ENCODE results near the gene CTDNEP1. TPM values are rescaled to one million over a fixed set of nuclear protein-coding genes. Genes with fewer than 3 reads are reported as not detected.

The CTDNEP1 gene
- total and polyA plus RNA-seq, 7 donors, result 43.9 to 110 (median 76.4) TPM

DNA sequence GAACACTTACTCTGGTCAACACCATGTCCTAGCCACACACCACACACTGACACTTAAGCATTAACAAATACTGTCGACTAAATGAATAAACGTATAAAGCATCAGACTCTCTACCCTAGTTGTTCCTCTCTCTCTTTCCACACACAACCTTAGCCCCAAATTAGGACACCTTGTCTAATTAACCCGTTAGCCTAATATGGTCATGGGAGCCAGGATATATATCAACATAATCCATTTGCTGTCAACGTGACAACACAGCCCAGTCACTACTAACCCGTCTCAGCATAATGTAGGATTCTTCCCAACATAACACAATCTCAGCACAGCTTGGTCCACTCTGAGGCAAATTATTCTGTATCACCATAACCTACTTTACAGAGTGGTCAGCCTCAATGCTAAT lies 19.4 kb downstream of the CTDNEP1 start:
- WGBS, 2 donors, result 87 to 88% methylated on average over 5 of the region's 5 CpGs
- intact Hi-C loops (cut with DNase I), result no loop called here
- Histone ChIP-seq H3K4me3 (no peak overlapping the region), H3K36me3 (peaks cover 14 to 59% (median 41%) of the 10 kb centered on the region in 4 donors), H3K27me3 (no peaks in the 10 kb centered on the region), H3K4me1 (peaks cover 0 to 43% (median 40%) of the 10 kb centered on the region in 4 donors), H3K27ac (no peak overlapping the region), H3K9me3 (no peaks in the 10 kb centered on the region)
- no peak for DNase-seq
- TF ChIP-seq EP300 (IDR thresholded peaks at IDR 0.05) (no peak), POLR2AphosphoS5 (IDR thresholded peaks at IDR 0.05) (no peak), POLR2A (IDR thresholded peaks at IDR 0.05) (no peak)
- TF ChIP-seq, protein P1, sequence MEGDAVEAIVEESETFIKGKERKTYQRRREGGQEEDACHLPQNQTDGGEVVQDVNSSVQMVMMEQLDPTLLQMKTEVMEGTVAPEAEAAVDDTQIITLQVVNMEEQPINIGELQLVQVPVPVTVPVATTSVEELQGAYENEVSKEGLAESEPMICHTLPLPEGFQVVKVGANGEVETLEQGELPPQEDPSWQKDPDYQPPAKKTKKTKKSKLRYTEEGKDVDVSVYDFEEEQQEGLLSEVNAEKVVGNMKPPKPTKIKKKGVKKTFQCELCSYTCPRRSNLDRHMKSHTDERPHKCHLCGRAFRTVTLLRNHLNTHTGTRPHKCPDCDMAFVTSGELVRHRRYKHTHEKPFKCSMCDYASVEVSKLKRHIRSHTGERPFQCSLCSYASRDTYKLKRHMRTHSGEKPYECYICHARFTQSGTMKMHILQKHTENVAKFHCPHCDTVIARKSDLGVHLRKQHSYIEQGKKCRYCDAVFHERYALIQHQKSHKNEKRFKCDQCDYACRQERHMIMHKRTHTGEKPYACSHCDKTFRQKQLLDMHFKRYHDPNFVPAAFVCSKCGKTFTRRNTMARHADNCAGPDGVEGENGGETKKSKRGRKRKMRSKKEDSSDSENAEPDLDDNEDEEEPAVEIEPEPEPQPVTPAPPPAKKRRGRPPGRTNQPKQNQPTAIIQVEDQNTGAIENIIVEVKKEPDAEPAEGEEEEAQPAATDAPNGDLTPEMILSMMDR (IDR thresholded peaks at IDR 0.05), result no peak

DNA sequence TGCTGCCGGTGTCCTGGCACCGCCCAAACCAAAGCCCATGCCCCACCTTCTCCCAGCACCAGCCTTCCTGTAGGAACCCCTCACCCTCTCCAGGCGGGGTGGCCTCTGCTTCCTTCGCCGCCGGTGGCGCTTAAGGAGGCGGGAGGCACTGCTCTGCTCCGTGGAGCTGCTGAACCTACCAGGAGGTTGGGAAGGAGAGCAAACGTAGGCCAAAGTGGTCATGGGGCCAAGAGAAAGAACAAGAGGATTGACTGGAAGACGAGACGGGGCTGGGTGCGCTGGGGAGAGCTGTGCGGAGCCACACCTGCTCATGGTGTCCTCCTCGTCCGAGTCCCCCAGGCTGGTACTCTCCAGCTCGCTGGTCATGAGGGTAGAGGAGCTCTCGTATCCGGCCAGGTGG lies 22.0 kb downstream of the CTDNEP1 start:
- Histone ChIP-seq H3K4me3 (no peak overlapping the region), H3K27me3 (no peaks in the 10 kb centered on the region), H3K36me3 (peaks cover 25 to 63% (median 46%) of the 10 kb centered on the region in 4 donors), H3K27ac (no peak overlapping the region), H3K9me3 (no peaks in the 10 kb centered on the region), H3K4me1 (peaks cover 0 to 25% (median 23%) of the 10 kb centered on the region in 4 donors)
- intact Hi-C loops (cut with DNase I), result no loop called here
- TF ChIP-seq, protein P1 (IDR thresholded peaks at IDR 0.05), result no peak
- TF ChIP-seq POLR2A (IDR thresholded peaks at IDR 0.05) (no peak), POLR2AphosphoS5 (IDR thresholded peaks at IDR 0.05) (no peak), EP300 (IDR thresholded peaks at IDR 0.05) (no peak)
- WGBS, 2 donors, result 95% methylated on average over 19 of the region's 19 CpGs
- no peak for DNase-seq

DNA sequence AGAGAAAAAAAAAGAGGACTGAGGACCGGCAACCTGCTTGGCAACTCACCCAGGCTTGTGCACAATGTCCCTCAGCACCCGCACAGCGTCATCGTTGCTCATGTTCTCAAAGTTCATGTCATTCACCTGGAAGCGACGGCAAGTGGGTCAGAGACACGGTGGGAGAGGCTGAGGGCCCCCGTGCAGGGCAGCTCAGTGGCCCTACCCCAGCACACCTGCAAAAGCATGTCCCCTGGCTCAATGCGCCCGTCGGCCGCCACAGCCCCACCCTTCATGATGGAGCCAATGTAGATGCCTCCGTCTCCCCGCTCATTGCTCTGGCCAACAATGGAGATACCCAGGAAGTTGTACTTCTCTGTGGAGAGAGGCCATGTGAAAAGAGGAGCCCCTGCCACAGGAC lies 22.6 kb downstream of the CTDNEP1 start:
- TF ChIP-seq POLR2A (IDR thresholded peaks at IDR 0.05) (no peak), POLR2AphosphoS5 (IDR thresholded peaks at IDR 0.05) (no peak), EP300 (IDR thresholded peaks at IDR 0.05) (no peak)
- TF ChIP-seq, protein P1 (IDR thresholded peaks at IDR 0.05), result no peak
- no peak for DNase-seq
- peaks cover 30 to 68% (median 52%) of the 10 kb centered on the region in 4 donors for H3K36me3 ChIP-seq
- no peak overlapping the region for H3K27ac ChIP-seq
- H3K4me1 ChIP-seq, result peaks cover 0 to 25% (median 22%) of the 10 kb centered on the region in 4 donors
- intact Hi-C loops (cut with DNase I), result no loop called here
- H3K4me3 ChIP-seq, result no peak overlapping the region
- no peaks in the 10 kb centered on the region for H3K9me3 ChIP-seq
- 89 to 94% methylated on average over 14 of the region's 14 CpGs for WGBS, 2 donors
- H3K27me3 ChIP-seq, result no peaks in the 10 kb centered on the region

DNA sequence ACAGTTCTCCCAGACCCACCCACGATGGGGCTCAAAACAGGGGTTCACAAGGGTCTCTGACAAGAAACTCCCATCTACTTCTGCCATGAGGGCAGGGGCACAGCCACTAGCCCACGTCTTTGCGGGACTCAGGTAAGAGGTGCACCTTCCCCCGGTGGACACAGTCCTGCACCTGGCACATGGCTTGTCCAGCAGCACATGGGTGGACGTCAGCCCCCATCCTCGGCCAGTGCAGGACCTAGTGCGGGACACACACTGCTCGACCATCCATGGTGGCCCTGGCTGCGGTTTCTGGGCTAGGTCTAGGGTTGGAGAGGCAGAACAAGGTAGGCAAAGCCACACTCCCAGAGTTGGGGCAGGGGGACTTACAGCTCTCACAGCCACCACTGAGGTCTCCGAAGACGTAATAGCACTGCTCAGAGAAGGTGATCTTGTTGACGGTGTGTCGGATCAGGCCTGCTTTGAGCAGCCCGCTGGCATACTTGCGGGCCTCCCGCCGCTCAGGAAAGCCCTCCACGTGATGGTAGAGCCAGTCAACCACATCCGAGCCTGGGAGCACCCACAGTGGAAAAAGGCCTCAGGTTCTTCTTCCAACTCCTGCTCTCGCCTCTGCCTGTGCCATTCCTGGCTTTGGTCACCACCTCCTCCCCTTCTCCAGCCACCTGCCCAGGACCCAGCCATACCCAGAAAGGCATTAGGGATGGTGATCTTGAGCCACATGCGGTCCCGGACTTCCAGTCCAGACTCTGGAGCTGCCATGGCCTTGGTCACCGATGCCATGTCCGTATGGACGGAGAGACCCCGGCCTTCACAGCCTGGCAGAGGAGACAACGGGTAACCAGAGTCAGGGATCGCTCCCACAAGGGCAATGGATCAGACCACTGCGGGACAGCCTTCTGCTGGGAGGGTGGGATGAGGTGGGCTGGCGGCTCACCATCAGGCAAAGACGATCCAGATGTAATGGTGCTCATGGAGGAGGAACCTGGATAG lies 24.5 kb downstream of the CTDNEP1 start:
- WGBS, 2 donors, result 93 to 95% methylated on average over 31 of the region's 31 CpGs
- no peak overlapping the region for H3K27ac ChIP-seq
- no peak for DNase-seq
- peaks cover 0 to 7% (median 4%) of the 10 kb centered on the region in 4 donors for H3K4me1 ChIP-seq
- TF ChIP-seq POLR2AphosphoS5 (IDR thresholded peaks at IDR 0.05) (no peak), EP300 (IDR thresholded peaks at IDR 0.05) (no peak), POLR2A (IDR thresholded peaks at IDR 0.05) (no peak)
- TF ChIP-seq, protein P1 (IDR thresholded peaks at IDR 0.05), result no peak
- H3K9me3 ChIP-seq, result no peaks in the 10 kb centered on the region
- H3K36me3 ChIP-seq, result peaks cover 41 to 88% (median 68%) of the 10 kb centered on the region in 4 donors
- H3K4me3 ChIP-seq, result no peak overlapping the region
- intact Hi-C loops (cut with DNase I), result no loop called here
- H3K27me3 ChIP-seq, result no peaks in the 10 kb centered on the region

Data from sigmoid colon (tissue), 7 donors.